Mesangial cell (primary cell): Measurements from ENCODE around the gene DNAJC12. TPM values are rescaled to one million over a fixed set of nuclear protein-coding genes. Genes with fewer than 3 reads are reported as not detected.

Experiments
- total RNA-seq: library from RNA; depleted of rRNA; stranded (reverse); fragments of >200 nt; gene quantifications from 2 replicates; pipeline ENCODE4 v1.2.3, GENCODE V29; 2015

DNAJC12 gene
- 0.89 and 1.3 TPM in 2 replicates for total RNA-seq

GRCh38 chr10:67837541-67838314 is at the start of gene DNAJC12:
Gene DNAJC12, minus strand, starts transcription at chr10:67838188. Its CDS starts 177 bp downstream, at chr10:67838011.

GRCh38 chr10:67884313-67884841 is 46.4 kb upstream of the DNAJC12 start, which contains the start of gene SIRT1:
Gene SIRT1, plus strand, starts transcription at chr10:67884656. Its CDS starts 66 bp downstream, at chr10:67884722.

Other genes with a start within 250 kb of the DNAJC12 start
- 0.38 TPM in 1 of 2 replicates, not detected in the other for gene CTNNA3, start 142.0 kb downstream of the DNAJC12 start, total RNA-seq
- 8.1 and 8.2 TPM in 2 replicates for gene SIRT1, start 46.5 kb upstream of the DNAJC12 start, total RNA-seq
- 16.7 and 21.5 TPM in 2 replicates for gene HERC4, start 237.1 kb upstream of the DNAJC12 start, total RNA-seq